Activated T-cell treated with anti-CD3 and anti-CD28 coated beads, Interleukin-2, amount 50 U/mL, for 24 hours (primary cell): Measurements from ENCODE around the gene PLP2.
"Not testable (repeated sequence)": the region's sequence is repeated elsewhere in the genome, so short reads cannot be mapped to it uniquely, and the experiment has no call there.

Experiments
- DNase-seq: peaks from one replicate; pipeline ENCODE4 v3.0.0-alpha.2; 2020
- H3K27ac Mint-ChIP-seq: 2 replicates; pipeline ENCODE4 v1.8.0; 2020; ENCODE audit warnings: mild to moderate bottlenecking, mixed read lengths
- H3K27me3 Mint-ChIP-seq: 2 replicates; pipeline ENCODE4 v1.8.0; 2020; ENCODE audit warnings: mixed read lengths
- H3K36me3 Mint-ChIP-seq: 2 replicates; pipeline ENCODE4 v1.8.0; 2020; ENCODE audit warnings: low read depth, mixed read lengths
- H3K4me1 Mint-ChIP-seq: 2 replicates; pipeline ENCODE4 v1.8.0; 2020; ENCODE audit warnings: low read depth, mixed read lengths
- H3K4me3 Mint-ChIP-seq: 2 replicates; pipeline ENCODE4 v1.8.0; 2020; ENCODE audit warnings: mild to moderate bottlenecking, moderate library complexity, mixed read lengths
- H3K9me3 Mint-ChIP-seq: 2 replicates; pipeline ENCODE4 v1.8.0; 2020; ENCODE audit warnings: mixed read lengths

PLP2 gene

GRCh38 chrX:49173544-49173943, 1.8 kb downstream of the PLP2 start:
- H3K4me3 Mint-ChIP-seq, result peak overlapping the region; percentile 88
- H3K9me3 Mint-ChIP-seq, DNase-seq, H3K27me3 Mint-ChIP-seq: not testable (repeated sequence)
- peaks cover 34% of the 10 kb centered on the region for H3K4me1 Mint-ChIP-seq
- peaks cover 60% of the 10 kb centered on the region for H3K36me3 Mint-ChIP-seq
- peak overlapping the region; percentile 85 for H3K27ac Mint-ChIP-seq

- Mint-ChIP-seq H3K9me3 (no peaks in the 10 kb centered on the region), H3K27me3 (no peaks in the 10 kb centered on the region), H3K4me3 (no peak overlapping the region), H3K36me3 (peaks cover 70% of the 10 kb centered on the region), H3K4me1 (peaks cover 29% of the 10 kb centered on the region), H3K27ac (no peak overlapping the region)
- DNase-seq, result no peak
Observed at GRCh38 chrX:49174723-49175122, 3.0 kb downstream of the PLP2 start.

- Mint-ChIP-seq H3K27ac (peak overlapping the region; percentile 49), H3K36me3 (peaks cover 76% of the 10 kb centered on the region), H3K9me3 (no peaks in the 10 kb centered on the region), H3K4me1 (peaks cover 29% of the 10 kb centered on the region), H3K4me3 (no peak overlapping the region), H3K27me3 (no peaks in the 10 kb centered on the region)
- no peak for DNase-seq
Observed at GRCh38 chrX:49175435-49176274, 4.0 kb downstream of the PLP2 start.

GRCh38 chrX:49176421-49177326, 5.0 kb downstream of the PLP2 start:
- H3K27me3 Mint-ChIP-seq, result no peaks in the 10 kb centered on the region
- H3K4me3 Mint-ChIP-seq, result no peak overlapping the region
- no peaks in the 10 kb centered on the region for H3K9me3 Mint-ChIP-seq
- no peak for DNase-seq
- H3K4me1 Mint-ChIP-seq, result peaks cover 25% of the 10 kb centered on the region
- peaks cover 80% of the 10 kb centered on the region for H3K36me3 Mint-ChIP-seq
- peak overlapping the region; percentile 54 for H3K27ac Mint-ChIP-seq

- Mint-ChIP-seq H3K9me3 (no peaks in the 10 kb centered on the region), H3K4me1 (peaks cover 25% of the 10 kb centered on the region), H3K27ac (peak overlapping the region; percentile 63), H3K27me3 (no peaks in the 10 kb centered on the region), H3K36me3 (peaks cover 82% of the 10 kb centered on the region), H3K4me3 (no peak overlapping the region)
- DNase-seq, result no peak
Observed at GRCh38 chrX:49177338-49177833, 5.7 kb downstream of the PLP2 start.

- Mint-ChIP-seq H3K4me1 (peaks cover 22% of the 10 kb centered on the region), H3K9me3 (no peaks in the 10 kb centered on the region), H3K27me3 (no peaks in the 10 kb centered on the region), H3K4me3 (no peak overlapping the region), H3K27ac (peak overlapping the region; percentile 63), H3K36me3 (peaks cover 81% of the 10 kb centered on the region)
- no peak for DNase-seq
Observed at GRCh38 chrX:49177873-49178480, 6.3 kb downstream of the PLP2 start.

GRCh38 chrX:49178537-49178936, 6.8 kb downstream of the PLP2 start:
- H3K9me3 Mint-ChIP-seq, result no peaks in the 10 kb centered on the region
- H3K36me3 Mint-ChIP-seq, result peaks cover 80% of the 10 kb centered on the region
- no peak for DNase-seq
- no peaks in the 10 kb centered on the region for H3K27me3 Mint-ChIP-seq
- H3K4me3 Mint-ChIP-seq, result no peak overlapping the region
- H3K4me1 Mint-ChIP-seq, result peaks cover 16% of the 10 kb centered on the region
- H3K27ac Mint-ChIP-seq, result no peak overlapping the region

- Mint-ChIP-seq H3K9me3 (no peaks in the 10 kb centered on the region), H3K36me3 (peaks cover 81% of the 10 kb centered on the region), H3K27me3 (no peaks in the 10 kb centered on the region), H3K27ac (peak overlapping the region; percentile 4), H3K4me1 (peaks cover 17% of the 10 kb centered on the region), H3K4me3 (no peak overlapping the region)
- DNase-seq, result no peak
Observed at GRCh38 chrX:49179358-49179757, 7.7 kb downstream of the PLP2 start.

- no peak for DNase-seq
- H3K27me3 Mint-ChIP-seq, result peaks cover 5% of the 10 kb centered on the region
- H3K4me3 Mint-ChIP-seq, result peak overlapping the region; percentile 84
- no peaks in the 10 kb centered on the region for H3K9me3 Mint-ChIP-seq
- peak overlapping the region; percentile 83 for H3K27ac Mint-ChIP-seq
- H3K36me3 Mint-ChIP-seq, result peaks cover 45% of the 10 kb centered on the region
- peaks cover 10% of the 10 kb centered on the region for H3K4me1 Mint-ChIP-seq
Observed at GRCh38 chrX:49183701-49184281, 12.1 kb downstream of the PLP2 start.

- H3K27ac Mint-ChIP-seq, result peak overlapping the region; percentile 83
- peak; percentile 49 for DNase-seq
- peaks cover 11% of the 10 kb centered on the region for H3K4me1 Mint-ChIP-seq
- no peaks in the 10 kb centered on the region for H3K9me3 Mint-ChIP-seq
- peaks cover 37% of the 10 kb centered on the region for H3K36me3 Mint-ChIP-seq
- peaks cover 5% of the 10 kb centered on the region for H3K27me3 Mint-ChIP-seq
- H3K4me3 Mint-ChIP-seq, result peak overlapping the region; percentile 84
Observed at GRCh38 chrX:49184294-49185281, 12.9 kb downstream of the PLP2 start.

- Mint-ChIP-seq H3K4me1 (peaks cover 18% of the 10 kb centered on the region), H3K36me3 (peaks cover 28% of the 10 kb centered on the region), H3K27ac (peak within 1 kb of the TSS; percentile 83), H3K4me3 (peak within 1 kb of the TSS; percentile 84), H3K27me3 (peaks cover 10% of the 10 kb centered on the region), H3K9me3 (no peaks in the 10 kb centered on the region)
- peak; percentile 80 for DNase-seq
Observed at GRCh38 chrX:49186125-49187027, 14.7 kb downstream of the PLP2 start, which contains the start of gene PRICKLE3. Gene PRICKLE3 (minus strand): TSS chrX:49186373. CDS start chrX:49186297, 76 bp downstream.

GRCh38 chrX:49187028-49187394, 15.3 kb downstream of the PLP2 start:
- Mint-ChIP-seq H3K27ac (no peak overlapping the region), H3K27me3 (peaks cover 10% of the 10 kb centered on the region), H3K36me3 (peaks cover 24% of the 10 kb centered on the region), H3K4me3 (no peak overlapping the region), H3K9me3 (no peaks in the 10 kb centered on the region), H3K4me1 (peaks cover 18% of the 10 kb centered on the region)
- DNase-seq, result no peak
